H1 (cell line): Measurements from ENCODE around the gene GRXCR1. TPM values are rescaled to one million over a fixed set of nuclear protein-coding genes. Genes with fewer than 3 reads are reported as not detected.
A peak's percentile ranks its signal among the peaks of the same experiment; 100 is the strongest.

ENCODE experiments used
- CTCF ChIA-PET: fragments of 300-600 bp; sonication (Branson Sonifier 250); formaldehyde crosslinking; loops from one replicate; lab custom pipeline; 2021; ENCODE audit not compliant: partially characterized antibody; lab: Charles Lee
- POLR2A ChIA-PET: fragments of 300-600 bp; sonication (Branson Sonifier 250); formaldehyde crosslinking; loops from one replicate; lab custom pipeline; 2021; ENCODE audit warnings: inconsistent platforms; ENCODE audit not compliant: partially characterized antibody; lab: Charles Lee
- DNase-seq, 2 experiments: peaks; one replicate each; pipeline versions ENCODE4 v3.0.0 to v3.0.0-alpha.2; 2010 to 2022; ENCODE audit warnings: low spot score in 2 of 2, low read depth in 1 of 2, mixed read lengths in 1 of 2
- FAIRE-seq: peaks from 2 replicates; lab custom pipeline; 2011; peaks lifted over from hg19 to GRCh38; lab: Jason Lieb, UNC
- H2AFZ ChIP-seq: 2 replicates; pipeline ENCODE4 v1.8.1; 2012; ENCODE audit warnings: low read length, inconsistent platforms
- H2AK5ac ChIP-seq: 2 replicates; pipeline ENCODE4 v1.6.1; 2013; ENCODE audit warnings: low read depth, low read length
- H2BK120ac ChIP-seq: replicated peaks from 2 replicates; pipeline ENCODE3; 2013; ENCODE audit warnings: low read depth, low read length, inconsistent platforms
- H2BK12ac ChIP-seq: 2 replicates; pipeline ENCODE4 v1.6.1; 2013; ENCODE audit warnings: low read depth, low read length
- H2BK15ac ChIP-seq: 2 replicates; pipeline ENCODE4 v1.6.1; 2013; ENCODE audit warnings: low read length
- H2BK20ac ChIP-seq: 2 replicates; pipeline ENCODE4 v1.6.1; 2013; ENCODE audit warnings: low read length
- H2BK5ac ChIP-seq: 2 replicates; pipeline ENCODE4 v1.6.1; 2013; ENCODE audit warnings: low read depth, low read length
- H3K14ac ChIP-seq: 2 replicates; pipeline ENCODE4 v1.6.1; 2013; ENCODE audit warnings: inconsistent platforms; ENCODE audit not compliant: insufficient read length
- H3K18ac ChIP-seq: 2 replicates; pipeline ENCODE4 v1.6.1; 2013; ENCODE audit warnings: low read length; ENCODE audit errors: extremely low read depth
- H3K23ac ChIP-seq: 2 replicates; pipeline ENCODE4 v1.6.1; 2013; ENCODE audit warnings: inconsistent platforms; ENCODE audit not compliant: insufficient read length
- H3K23me2 ChIP-seq: 2 replicates; pipeline ENCODE4 v1.6.1; 2013; ENCODE audit warnings: low read depth, low read length
- H3K27ac ChIP-seq: 2 replicates; pipeline ENCODE4 v1.6.1; 2011; ENCODE audit warnings: low read depth, low read length, inconsistent platforms
- H3K27me3 ChIP-seq, 4 experiments: replicated peaks in 1 of 4; 1 replicate in 1 of 4; 2 replicates in 3 of 4; pipeline versions ENCODE4 v1.6.1 to v1.8.1; 2011 to 2013; ENCODE audit warnings: low read length in 3 of 4, mild to moderate bottlenecking in 3 of 4, inconsistent platforms in 2 of 4, mixed read lengths in 2 of 4, moderate library complexity in 1 of 4; ENCODE audit not compliant: control insufficient read depth in 3 of 4, insufficient read depth in 3 of 4; ENCODE audit errors: extremely low read depth in 1 of 4
- H3K36me3 ChIP-seq, 4 experiments: 2 replicates each; pipeline versions ENCODE4 v1.6.1 to v1.8.1; 2011 to 2013; ENCODE audit warnings: mild to moderate bottlenecking in 4 of 4, low read length in 3 of 4, moderate library complexity in 2 of 4, control low read depth in 1 of 4, inconsistent platforms in 1 of 4; ENCODE audit not compliant: insufficient read depth in 4 of 4, control insufficient read depth in 2 of 4
- H3K4ac ChIP-seq: replicated peaks from 2 replicates; pipeline ENCODE3; 2013; ENCODE audit warnings: low read length, low read depth, mixed read lengths, inconsistent platforms; ENCODE audit not compliant: insufficient read length
- H3K4me1 ChIP-seq, 4 experiments: replicated peaks in 1 of 4; 1 replicate in 1 of 4; 2 replicates in 3 of 4; pipeline versions ENCODE4 v1.6.1 to v1.8.1; 2011 to 2013; ENCODE audit warnings: low read length in 3 of 4, inconsistent platforms in 2 of 4, mixed read lengths in 1 of 4; ENCODE audit not compliant: insufficient read depth in 4 of 4, control insufficient read depth in 3 of 4
- H3K4me2 ChIP-seq, 2 experiments: 2 replicates each; pipeline versions ENCODE4 v1.6.1 to v1.8.1; 2011 to 2013; ENCODE audit warnings: low read depth in 2 of 2, low read length in 2 of 2, control low read depth in 1 of 2, inconsistent platforms in 1 of 2, mild to moderate bottlenecking in 1 of 2; ENCODE audit not compliant: insufficient read depth in 1 of 2
- H3K4me3 ChIP-seq, 4 experiments: fragments of 200-600, 300-600 bp in 1 of 4; sonication (generic), shearing (Covaris generic), sonication (Bioruptor Twin) in 1 of 4; 2 replicates each; pipeline versions ENCODE4 v1.5.1 to v1.8.1; 2011 to 2016; ENCODE audit warnings: low read length in 4 of 4, low read depth in 3 of 4, control low read depth in 2 of 4, inconsistent platforms in 2 of 4, mild to moderate bottlenecking in 2 of 4, mixed read lengths in 1 of 4, moderate library complexity in 1 of 4; ENCODE audit not compliant: insufficient read depth in 2 of 4; ENCODE audit errors: extremely low read depth in 1 of 4
- H3K56ac ChIP-seq: replicated peaks from 2 replicates; pipeline ENCODE3; 2013; ENCODE audit warnings: low read depth, mild to moderate bottlenecking, mixed read lengths, low read length, inconsistent platforms; ENCODE audit not compliant: insufficient read length
- H3K79me1 ChIP-seq: 2 replicates; pipeline ENCODE4 v1.6.1; 2013; ENCODE audit warnings: low read depth, low read length, control low read depth
- H3K79me2 ChIP-seq, 2 experiments: 2 replicates each; pipeline versions ENCODE4 v1.6.1 to v1.8.1; 2012 to 2013; ENCODE audit warnings: low read length in 2 of 2, mild to moderate bottlenecking in 2 of 2, inconsistent platforms in 1 of 2; ENCODE audit not compliant: insufficient read depth in 2 of 2, control insufficient read depth in 1 of 2
- H3K9ac ChIP-seq, 4 experiments: replicated peaks in 1 of 4; 1 replicate in 1 of 4; 2 replicates in 3 of 4; pipeline versions ENCODE4 v1.6.1 to v1.8.1; 2011 to 2013; ENCODE audit warnings: low read depth in 3 of 4, low read length in 3 of 4, control low read depth in 2 of 4, mild to moderate bottlenecking in 2 of 4, moderate library complexity in 2 of 4, inconsistent platforms in 1 of 4; ENCODE audit errors: extremely low read depth in 1 of 4
- H3K9me3 ChIP-seq, 2 experiments: 2 replicates each; pipeline versions ENCODE4 v1.6.1 to v1.8.1; 2012 to 2013; ENCODE audit warnings: mild to moderate bottlenecking in 2 of 2, moderate library complexity in 2 of 2, control low read depth in 1 of 2, inconsistent platforms in 1 of 2, low read depth in 1 of 2, low read length in 1 of 2, mixed read lengths in 1 of 2; ENCODE audit not compliant: insufficient read depth in 2 of 2
- H4K20me1 ChIP-seq, 2 experiments: replicated peaks in 1 of 2; 2 replicates each; pipeline versions ENCODE3 to v1.8.1; 2011 to 2013; ENCODE audit warnings: inconsistent platforms in 2 of 2, low read length in 2 of 2, mild to moderate bottlenecking in 1 of 2; ENCODE audit not compliant: insufficient read depth in 2 of 2, control insufficient read depth in 1 of 2
- H4K5ac ChIP-seq: 2 replicates; pipeline ENCODE4 v1.6.1; 2013; ENCODE audit warnings: low read length, low read depth, mixed read lengths, inconsistent platforms; ENCODE audit not compliant: insufficient read length
- H4K8ac ChIP-seq: 2 replicates; pipeline ENCODE4 v1.8.0; 2013; ENCODE audit warnings: mild to moderate bottlenecking, moderate library complexity, low read length, inconsistent platforms; ENCODE audit not compliant: insufficient read depth; ENCODE audit errors: extremely low read depth
- H4K91ac ChIP-seq: replicated peaks from 2 replicates; pipeline ENCODE3; 2013; ENCODE audit warnings: low read length, mixed read lengths, inconsistent platforms; ENCODE audit not compliant: insufficient read length
- BCL11A ChIP-seq, 2 experiments: IDR thresholded peaks; one replicate each; pipeline ENCODE4 v1.6.1; 2011; ENCODE audit warnings: low read depth in 2 of 2, low read length in 2 of 2, mild to moderate bottlenecking in 2 of 2
- CEBPB ChIP-seq: IDR thresholded peaks from 2 replicates; pipeline ENCODE4 v1.6.1; 2012; ENCODE audit warnings: low read depth, low read length
- PHF8 ChIP-seq: fragments of 200-600 bp; sonication (generic); conservative IDR thresholded peaks from 2 replicates; pipeline ENCODE4 v1.7.1; 2012; ENCODE audit warnings: low read depth, mild to moderate bottlenecking, inconsistent platforms, low read length, moderate library complexity
- WGBS, 2 experiments: shearing (Covaris generic) in 1 of 2; methylation state at CpG; one replicate each; pipeline versions ENCODE4 v1.1.6 to v1.1.7; 2013 to 2015; ENCODE audit warnings: low lambda C conversion rate in 2 of 2, mixed read lengths in 2 of 2, inconsistent platforms in 1 of 2, low coverage in 1 of 2, missing lambda C conversion rate in 1 of 2; ENCODE audit not compliant: insufficient replicate concordance in 2 of 2, insufficient coverage in 1 of 2, insufficient read length in 1 of 2; ENCODE audit errors: extremely low coverage in 1 of 2, missing lambda C conversion rate in 1 of 2; 5-methylcytosine and 5-hydroxymethylcytosine counted together
- polyA plus RNA-seq, 7 experiments: library from polyadenylated mRNA; depleted of rRNA in 3 of 7; stranded (reverse) in 5 of 7; unstranded in 2 of 7; fragments of >200 nt in 5 of 7; fragments of 200-250 nt in 2 of 7; gene quantifications; 1 replicate in 5 of 7; 2 replicates in 1 of 7; 4 replicates in 1 of 7; pipeline versions ENCODE4 v1.2.1 to v1.2.3, GENCODE V29; 2011 to 2013; ENCODE audit warnings: missing spikeins in 2 of 7, mixed read lengths in 2 of 7
- total RNA-seq: library from RNA; stranded (reverse); fragmentation: NEBNext Ultra II Directional; extraction: Animal tissue kit (Norgen Biotek cat#: 25700); gene quantifications from 2 replicates; pipeline ENCODE4 v1.2.1, GENCODE V29; 2021

The GRXCR1 gene
- total and polyA plus RNA-seq, 2 of the 8 experiments (the other 6 are each of a cell fraction or from before 2014, with no cell fraction given) = not detected

DNA sequence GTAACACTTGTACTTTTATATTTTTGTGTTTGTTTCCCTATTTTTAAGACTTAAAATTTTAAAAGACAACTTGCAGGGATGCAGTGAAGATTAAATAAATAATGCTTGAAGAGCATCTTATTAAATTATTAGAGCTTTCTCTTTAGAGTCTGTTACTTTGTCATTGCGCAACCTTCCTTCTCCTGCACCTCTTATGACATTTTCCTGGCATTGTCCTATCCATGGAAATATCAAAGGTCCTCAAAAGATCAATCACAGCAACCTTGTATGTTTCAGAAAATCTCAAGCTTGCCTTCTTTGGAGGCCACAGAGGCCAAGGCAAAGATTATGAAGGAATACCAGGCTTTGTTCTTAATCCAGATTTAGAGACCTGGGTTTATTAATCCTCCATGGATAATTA lies 116.3 kb downstream of the GRXCR1 start:
- Histone ChIP-seq H3K14ac (no peak overlapping the region), H3K79me2 (no peaks in the 10 kb centered on the region), H3K27me3 (no peaks in the 10 kb centered on the region), H3K4me2 (no peak overlapping the region), H4K20me1 (no peaks in the 10 kb centered on the region), H3K79me1 (no peaks in the 10 kb centered on the region), H3K23ac (no peak overlapping the region), H3K36me3 (peaks cover 0 to 5% (median 0%) of the 10 kb centered on the region in 4 experiments; a peak in 2 of 8 replicates), H2BK120ac (no peak overlapping the region), H3K27ac (no peak overlapping the region), H4K8ac (no peak overlapping the region), H2AFZ (no peak overlapping the region), H3K9me3 (peaks cover 23 to 26% of the 10 kb centered on the region in 2 experiments), H2BK15ac (no peak overlapping the region), H3K56ac (no peak overlapping the region), H2BK12ac (no peak overlapping the region), H3K4me3 (no peak overlapping the region), H3K9ac (no peak overlapping the region), H3K23me2 (no peaks in the 10 kb centered on the region), H2BK5ac (no peak overlapping the region), H3K4me1 (no peaks in the 10 kb centered on the region), H4K91ac (no peak overlapping the region), H2BK20ac (no peak overlapping the region), H2AK5ac (no peak overlapping the region), H3K4ac (no peak overlapping the region), H3K18ac (no peak overlapping the region), H4K5ac (no peak overlapping the region)
- CTCF ChIA-PET = no interaction called here
- POLR2A ChIA-PET = no interaction called here
- DNase-seq (no peak), FAIRE-seq (no peak)
- TF ChIP-seq BCL11A (IDR thresholded peaks at IDR 0.05; ENCODE audit: low read depth in 2 of 2, low read length in 2 of 2) (no peak), PHF8 (no peak), CEBPB (peak; percentile 83; the same call in 1 of the 2 replicates)
- WGBS, 2 experiments = 100% methylated on average over 1 of the region's 1 CpG; no CpG with 5 or more reads in 1 of the 2 experiments
